ENCODE results near the gene GTPBP1.

Gene GTPBP1

DNA sequence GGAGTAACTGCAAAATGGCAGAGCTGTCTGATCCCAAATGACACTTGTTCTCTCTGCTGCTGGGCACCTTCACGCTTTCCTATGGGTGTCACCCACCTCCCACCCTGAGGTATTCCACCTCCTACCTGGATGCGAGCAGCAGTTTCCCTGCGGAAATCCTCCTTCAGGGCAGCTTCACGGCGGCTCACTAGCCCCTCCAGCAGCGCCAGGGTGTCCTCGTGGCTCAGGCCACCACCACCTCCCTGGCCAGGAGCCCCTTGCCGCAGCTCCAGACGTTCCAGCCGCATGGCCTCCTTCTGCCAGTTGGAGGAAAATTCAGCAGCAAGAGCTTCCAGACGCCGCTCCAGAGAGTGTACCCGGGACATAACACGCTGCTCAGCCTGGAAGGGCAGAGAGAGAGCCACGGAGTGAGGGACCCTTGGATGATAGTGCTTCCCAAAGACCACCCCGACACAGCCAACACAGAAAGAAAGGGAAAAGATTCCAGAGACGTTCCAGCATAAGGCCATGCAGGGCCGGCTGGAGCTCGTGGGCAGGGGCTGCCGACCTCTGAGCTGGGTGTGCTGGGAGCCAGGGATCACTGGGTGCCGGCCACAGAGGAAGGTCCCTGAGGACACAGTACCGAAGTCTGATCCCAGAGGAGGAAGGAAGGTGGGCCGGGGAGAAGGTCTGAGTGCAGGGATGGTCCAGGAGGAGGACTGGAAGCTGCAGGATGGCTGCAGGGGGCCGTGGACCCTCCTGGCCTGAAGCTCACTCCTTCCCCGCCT is 36.6 kb downstream of the GTPBP1 start:
- DNase-seq: no peak

- no peak for DNase-seq
Measured at GRCh38 chr22:38744981-38745380, 39.2 kb downstream of the GTPBP1 start.

GRCh38 chr22:38745676-38746460 is 40.1 kb downstream of the GTPBP1 start:
- no peak for DNase-seq

DNA sequence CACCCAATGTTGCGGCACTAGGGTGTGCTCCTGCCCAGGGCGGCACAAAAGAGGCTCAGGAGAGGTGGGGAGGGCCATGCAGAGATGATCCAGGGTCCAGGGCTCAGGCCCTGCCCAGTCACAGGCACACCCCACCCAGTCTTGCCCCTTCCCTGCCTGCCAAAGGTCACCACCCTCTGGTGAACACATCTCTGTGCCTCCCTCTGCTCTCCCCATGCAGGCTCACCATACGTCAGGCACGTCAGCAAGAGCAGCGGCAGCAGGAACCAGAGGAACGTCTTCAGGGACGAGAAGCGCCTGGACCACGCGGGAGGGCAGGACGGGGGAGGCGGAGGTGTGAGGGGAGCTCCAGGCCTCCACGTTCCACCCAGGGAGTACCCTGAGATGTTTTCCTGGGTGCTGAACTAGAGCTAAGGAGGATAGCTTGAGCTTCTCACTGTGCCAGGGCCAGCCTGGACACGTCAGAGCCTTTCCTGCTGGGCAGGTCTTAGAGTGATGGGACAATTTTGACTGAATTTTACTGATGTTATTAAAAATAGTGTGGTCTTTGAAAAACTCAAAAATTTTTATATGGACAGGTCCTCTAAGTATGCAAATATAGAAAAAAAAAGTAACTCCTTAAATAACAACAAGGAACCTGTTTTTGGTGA is 42.9 kb downstream of the GTPBP1 start:
- no peak for DNase-seq

DNA sequence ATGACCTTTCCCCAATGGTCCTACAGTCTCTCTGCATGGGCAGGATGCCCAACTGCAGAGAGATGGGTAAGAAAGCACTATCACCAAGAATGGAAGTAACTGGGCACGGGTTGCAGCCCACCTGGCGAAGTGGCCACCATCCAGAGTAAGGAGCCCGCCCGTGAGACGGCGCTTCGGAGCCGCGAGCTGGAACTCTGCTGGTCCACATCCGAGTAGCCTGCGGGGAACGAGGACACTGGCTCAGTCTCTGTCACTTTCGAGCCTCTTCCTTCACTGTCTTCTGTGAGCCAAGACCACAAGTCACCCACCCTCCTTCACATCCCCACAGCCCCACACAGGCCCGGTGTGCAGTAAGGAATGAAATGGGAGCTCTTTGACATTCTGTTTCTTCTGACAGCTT is 44.4 kb downstream of the GTPBP1 start:
- no peak for DNase-seq

DNA sequence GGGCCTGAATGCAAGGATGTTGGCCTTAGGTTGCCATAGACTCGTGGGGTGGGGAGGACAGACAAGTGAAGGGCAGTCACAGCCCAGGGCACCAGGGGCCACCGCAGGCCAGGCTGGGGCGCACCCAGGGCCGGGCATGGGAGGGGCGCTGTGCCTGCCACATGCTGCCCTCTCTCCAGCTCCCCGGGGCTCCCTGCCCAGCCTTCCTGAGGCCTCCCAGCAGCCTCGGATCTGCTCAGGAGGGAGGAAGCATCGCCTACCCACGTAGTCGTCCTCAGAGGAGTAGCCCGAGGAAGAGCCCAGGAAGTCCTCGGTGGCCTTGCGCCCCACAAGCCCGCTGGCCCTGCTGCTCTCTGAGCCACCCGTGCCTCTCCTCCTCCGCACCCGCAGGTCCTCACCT is 44.9 kb downstream of the GTPBP1 start:
- no peak for DNase-seq

DNA sequence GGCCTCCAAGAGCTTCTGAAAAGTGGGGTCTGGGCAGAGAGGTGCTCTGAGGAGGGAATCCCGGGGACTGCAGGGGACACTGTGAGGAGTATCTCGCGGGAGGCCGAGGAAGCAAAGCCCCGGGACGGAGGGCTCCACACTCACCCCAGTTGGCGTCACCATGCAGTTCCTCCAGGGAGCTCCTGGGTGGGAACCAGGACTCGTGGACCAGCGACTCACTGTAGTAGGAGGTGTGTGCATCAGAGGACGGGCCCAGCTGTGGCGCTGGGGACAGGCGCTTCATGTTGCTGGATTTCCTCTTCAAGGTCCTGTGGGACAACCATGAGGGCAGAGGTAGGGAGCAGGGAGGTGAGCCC is 45.3 kb downstream of the GTPBP1 start:
- no peak for DNase-seq

- no peak for DNase-seq
Measured at GRCh38 chr22:38751422-38752346, 45.9 kb downstream of the GTPBP1 start.

DNA sequence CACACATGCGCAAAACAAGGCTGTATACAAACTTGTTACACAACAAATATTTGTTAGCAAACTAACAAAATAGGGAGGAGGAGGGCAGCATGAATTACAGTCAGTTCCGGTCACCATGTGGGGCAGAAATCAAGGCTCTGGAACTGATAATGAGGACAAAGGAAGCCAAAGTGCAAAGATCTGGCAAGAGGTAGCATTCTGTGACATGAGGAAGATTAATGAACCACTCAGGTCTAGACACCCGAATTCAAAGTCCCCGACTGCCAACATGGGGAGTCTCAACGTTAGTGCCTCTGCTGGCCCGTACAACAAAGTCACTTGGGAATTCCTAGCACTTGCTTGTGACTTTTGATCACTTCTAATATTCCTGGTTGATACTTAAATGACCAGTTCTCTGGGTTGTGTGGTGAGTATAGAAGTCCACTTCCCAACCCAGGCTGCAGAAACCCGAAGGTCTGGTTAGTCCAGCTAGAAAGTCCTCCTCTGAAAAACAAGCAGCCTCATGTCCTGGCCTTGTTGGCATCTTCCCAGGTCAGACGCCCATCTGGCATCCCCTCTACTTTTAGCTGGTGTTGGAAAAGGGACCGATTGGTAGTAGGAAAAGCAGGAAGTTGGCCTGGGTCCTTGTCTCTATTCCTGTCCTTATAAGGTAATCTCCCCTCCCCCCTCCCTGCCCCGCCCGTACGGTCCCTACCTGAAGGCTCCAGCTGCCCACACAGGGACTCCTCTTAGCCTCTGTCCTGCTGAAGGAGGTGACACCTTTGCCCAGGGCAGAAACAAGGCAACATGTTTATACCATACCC is 48.4 kb downstream of the GTPBP1 start:
- no peak for DNase-seq

DNA sequence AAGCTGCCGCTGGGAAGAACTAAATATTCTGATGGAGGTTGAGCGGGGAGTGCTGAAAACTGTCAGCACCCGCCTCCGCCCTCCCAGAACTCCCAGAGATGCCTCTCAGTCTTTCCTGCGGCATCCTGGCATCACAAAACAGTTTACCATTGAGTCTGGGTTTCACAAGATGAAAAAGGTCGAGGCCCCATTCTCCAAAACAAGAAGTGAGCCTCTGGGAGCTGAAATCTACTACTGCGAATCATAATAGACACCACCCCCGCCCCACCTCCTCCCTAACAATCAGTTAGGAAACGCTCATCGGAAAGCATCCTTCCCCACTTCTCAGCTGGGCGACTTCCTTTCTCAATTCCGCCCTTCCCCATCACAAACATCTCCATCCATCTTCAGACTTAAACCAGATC is 49.0 kb downstream of the GTPBP1 start:
- no peak for DNase-seq

GRCh38 chr22:38755155-38755910 is 49.6 kb downstream of the GTPBP1 start:
- no peak for DNase-seq

- peak; percentile 48 for DNase-seq
Measured at GRCh38 chr22:38755911-38756532, 50.3 kb downstream of the GTPBP1 start, which contains the start of gene SUN2. Gene SUN2 (minus strand): TSS chr22:38755998. CDS start chr22:38752628, 3,370 bp downstream.

GRCh38 chr22:38756711-38757463 is 51.1 kb downstream of the GTPBP1 start:
- no peak for DNase-seq

DNA sequence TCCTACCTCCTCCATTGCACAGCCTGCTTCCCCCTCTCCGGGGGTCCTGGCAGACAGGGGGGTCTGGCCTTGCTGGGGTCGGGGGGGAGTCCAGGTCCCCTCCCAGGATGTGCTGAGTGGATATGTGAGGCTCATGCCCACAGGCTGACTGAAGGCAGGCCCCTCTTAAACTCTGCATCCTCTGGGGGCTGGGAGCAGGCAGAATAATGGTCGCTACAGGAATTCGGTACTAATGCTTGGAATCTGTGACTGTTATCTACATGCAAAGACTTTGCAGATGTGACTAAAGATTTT is 51.7 kb downstream of the GTPBP1 start:
- no peak for DNase-seq

DNA sequence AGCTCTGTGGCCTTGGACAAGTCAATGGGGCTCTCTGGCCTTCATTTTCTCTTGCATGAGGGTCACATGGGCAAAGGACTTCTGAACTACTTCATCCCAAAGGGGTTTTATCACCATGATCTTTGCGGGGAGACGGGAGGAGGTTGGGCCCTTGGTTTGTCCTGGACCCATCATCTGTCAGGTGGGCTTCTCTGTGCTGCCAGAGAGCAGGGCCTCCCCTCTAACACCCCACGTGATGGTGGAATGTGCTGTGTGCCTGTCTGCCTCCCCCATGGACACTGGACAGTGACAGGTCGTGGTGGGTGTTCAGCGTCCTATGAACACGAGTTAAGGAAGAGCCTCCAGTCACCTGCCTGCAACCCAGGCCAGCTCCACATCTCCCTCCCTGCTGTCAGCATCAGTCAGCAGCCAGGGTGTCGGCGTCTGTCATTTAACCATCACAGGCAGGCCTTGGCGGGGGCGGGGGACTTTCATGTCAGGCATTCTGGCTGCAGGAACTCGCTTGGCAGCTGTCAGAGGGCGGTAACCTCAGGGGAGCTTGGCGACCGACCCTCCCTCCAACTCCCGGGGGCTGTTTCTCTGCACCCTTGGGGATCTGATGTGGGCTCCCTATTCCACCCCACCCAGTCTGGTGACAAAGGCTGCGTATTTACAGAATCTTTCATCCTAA is 52.7 kb downstream of the GTPBP1 start:
- DNase-seq: peak; percentile 20

- no peak for DNase-seq
Measured at GRCh38 chr22:38759005-38759404, 53.3 kb downstream of the GTPBP1 start.

DNA sequence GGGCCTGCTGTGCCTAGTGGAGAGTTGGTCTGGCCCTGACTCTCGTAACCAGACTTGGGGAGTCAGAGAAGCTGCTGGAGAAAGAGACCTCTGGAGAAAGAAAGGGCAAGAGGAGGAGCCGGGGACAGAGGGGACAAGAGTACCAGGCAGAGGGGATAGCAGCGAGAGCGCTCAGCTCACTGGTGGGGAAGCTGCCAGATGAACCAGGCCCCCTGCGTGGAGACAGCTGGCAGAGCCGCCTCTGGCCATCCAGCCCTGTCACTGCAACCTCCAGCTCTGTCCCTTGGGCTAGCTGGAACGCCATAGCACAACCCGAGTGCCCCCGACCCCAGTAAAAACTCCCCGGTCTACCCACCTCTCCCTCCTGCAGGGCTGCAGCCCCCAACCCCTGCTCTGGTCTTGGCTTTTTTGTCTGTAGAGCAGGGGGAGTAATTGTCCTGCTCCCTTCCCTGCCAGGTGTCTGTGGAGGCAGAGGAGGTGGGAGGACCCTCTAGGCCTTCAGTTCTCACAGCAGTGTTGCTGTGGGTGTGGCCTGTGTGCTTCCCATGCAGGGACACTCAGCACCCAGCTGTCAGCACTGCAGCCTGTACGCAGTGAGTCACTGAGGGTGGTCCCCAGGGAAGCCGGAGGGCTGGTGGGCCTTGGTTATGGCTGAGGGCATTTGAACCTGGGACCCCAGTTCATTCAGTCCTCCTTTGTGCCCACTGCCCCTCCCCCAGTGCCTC is 54.9 kb downstream of the GTPBP1 start:
- peak; percentile 49 for DNase-seq
